ENCODE measurements around the gene OGFOD1. TPM values are rescaled to one million over a fixed set of nuclear protein-coding genes. Genes with fewer than 3 reads are reported as not detected.

The OGFOD1 gene
- total RNA-seq, 1 donor from 2014 or later, result 14.5 TPM

DNA sequence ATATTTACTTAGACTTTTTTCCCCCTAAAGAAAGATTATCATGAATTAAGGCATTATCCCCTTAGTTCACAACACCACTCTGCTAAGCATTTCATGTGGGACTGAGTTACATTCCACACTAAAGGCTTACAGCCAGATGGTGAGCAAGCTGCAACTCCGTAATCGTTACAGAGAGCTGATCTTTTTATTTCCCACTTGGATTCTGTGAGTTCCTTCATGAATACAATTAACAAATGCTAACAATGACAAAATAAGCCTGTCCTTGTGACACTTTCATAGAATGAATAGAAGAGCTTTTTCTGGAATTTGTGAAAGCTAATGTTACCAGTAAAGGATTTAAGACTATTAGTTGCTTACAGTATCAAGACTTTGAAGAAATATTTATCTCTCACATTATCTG, 8.7 kb downstream of the OGFOD1 start:
- no peak for TF ChIP-seq POLR2AphosphoS5 (IDR thresholded peaks at IDR 0.05; ENCODE audit: insufficient read depth in 1 of 2, low read depth in 1 of 2)
- TF ChIP-seq, protein P1, sequence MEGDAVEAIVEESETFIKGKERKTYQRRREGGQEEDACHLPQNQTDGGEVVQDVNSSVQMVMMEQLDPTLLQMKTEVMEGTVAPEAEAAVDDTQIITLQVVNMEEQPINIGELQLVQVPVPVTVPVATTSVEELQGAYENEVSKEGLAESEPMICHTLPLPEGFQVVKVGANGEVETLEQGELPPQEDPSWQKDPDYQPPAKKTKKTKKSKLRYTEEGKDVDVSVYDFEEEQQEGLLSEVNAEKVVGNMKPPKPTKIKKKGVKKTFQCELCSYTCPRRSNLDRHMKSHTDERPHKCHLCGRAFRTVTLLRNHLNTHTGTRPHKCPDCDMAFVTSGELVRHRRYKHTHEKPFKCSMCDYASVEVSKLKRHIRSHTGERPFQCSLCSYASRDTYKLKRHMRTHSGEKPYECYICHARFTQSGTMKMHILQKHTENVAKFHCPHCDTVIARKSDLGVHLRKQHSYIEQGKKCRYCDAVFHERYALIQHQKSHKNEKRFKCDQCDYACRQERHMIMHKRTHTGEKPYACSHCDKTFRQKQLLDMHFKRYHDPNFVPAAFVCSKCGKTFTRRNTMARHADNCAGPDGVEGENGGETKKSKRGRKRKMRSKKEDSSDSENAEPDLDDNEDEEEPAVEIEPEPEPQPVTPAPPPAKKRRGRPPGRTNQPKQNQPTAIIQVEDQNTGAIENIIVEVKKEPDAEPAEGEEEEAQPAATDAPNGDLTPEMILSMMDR (IDR thresholded peaks at IDR 0.05), result no peak
- TF ChIP-seq POLR2A (IDR thresholded peaks at IDR 0.05), result no peak
- Histone ChIP-seq H3K4me1 (no peaks in the 10 kb centered on the region), H3K4me3 (no peak overlapping the region), H3K36me3 (peaks cover 0 to 40% of the 10 kb centered on the region in 2 donors), H3K9me3 (no peaks in the 10 kb centered on the region), H3K27me3 (no peaks in the 10 kb centered on the region), H3K27ac (no peak overlapping the region)
- intact Hi-C loops (cut with DNase I), result no loop called here
- DNase-seq (ENCODE audit: extremely low spot score in 2 of 2), result no peak

DNA sequence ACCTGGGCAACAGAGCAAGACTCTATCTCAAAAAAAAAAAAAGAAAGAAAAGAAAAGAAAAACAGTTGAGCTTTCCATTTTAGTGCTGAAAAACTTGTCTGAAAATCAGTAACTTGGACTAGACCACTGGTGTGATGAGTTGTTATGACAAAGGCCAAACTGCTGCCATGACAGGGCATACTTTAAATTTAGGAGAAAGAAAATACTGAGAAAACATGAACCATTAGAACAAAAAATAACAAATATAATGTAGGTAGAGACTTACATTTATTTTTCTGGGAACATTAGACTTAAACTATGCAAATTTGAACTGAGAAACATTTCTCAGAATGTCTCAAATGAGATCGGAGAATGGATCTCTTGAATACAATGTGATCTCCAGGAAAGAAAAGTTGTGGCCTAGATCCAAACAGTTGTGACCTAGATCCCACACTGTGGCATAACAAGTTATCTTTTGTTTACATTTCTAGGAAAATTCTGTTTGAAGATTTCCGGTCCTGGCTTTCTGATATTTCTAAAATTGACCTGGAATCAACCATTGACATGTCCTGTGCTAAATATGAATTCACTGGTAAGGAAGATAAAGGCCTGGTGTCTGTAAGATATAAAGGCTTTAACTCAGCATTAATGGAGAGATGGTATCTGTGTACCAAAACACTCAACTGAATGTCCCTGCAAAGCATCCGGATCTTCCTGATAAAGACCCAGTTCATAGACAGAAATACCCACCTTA, 10.9 kb downstream of the OGFOD1 start:
- DNase-seq (ENCODE audit: extremely low spot score in 2 of 2), result no peak
- H3K4me3 ChIP-seq, result no peak overlapping the region
- intact Hi-C loops (cut with DNase I), result no loop called here
- H3K4me1 ChIP-seq, result no peaks in the 10 kb centered on the region
- H3K9me3 ChIP-seq, result no peaks in the 10 kb centered on the region
- H3K27ac ChIP-seq, result no peak overlapping the region
- TF ChIP-seq, protein P1 (IDR thresholded peaks at IDR 0.05), result no peak
- TF ChIP-seq POLR2AphosphoS5 (IDR thresholded peaks at IDR 0.05; ENCODE audit: insufficient read depth in 1 of 2, low read depth in 1 of 2) (no peak), POLR2A (IDR thresholded peaks at IDR 0.05) (no peak)
- peaks cover 0 to 44% of the 10 kb centered on the region in 2 donors for H3K36me3 ChIP-seq
- no peaks in the 10 kb centered on the region for H3K27me3 ChIP-seq

DNA sequence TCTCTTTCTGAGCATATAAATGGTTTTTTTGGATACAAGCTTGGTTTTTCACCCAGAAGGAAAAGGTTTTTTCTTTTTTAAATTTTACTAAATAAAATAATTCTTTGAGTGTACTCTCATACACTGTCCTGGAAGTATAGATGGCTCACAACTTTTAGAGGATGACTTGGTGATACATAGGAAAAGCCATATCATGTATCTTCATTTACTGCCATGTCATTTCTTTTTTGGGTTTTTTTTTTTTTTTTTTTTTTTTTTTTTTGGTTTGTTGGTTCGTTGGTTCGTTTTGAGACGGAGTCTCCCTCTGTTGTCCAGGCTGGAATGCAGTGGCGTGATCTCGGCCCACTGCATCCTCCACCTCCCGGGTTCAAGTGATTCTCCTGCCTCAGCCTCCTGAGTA, 11.8 kb downstream of the OGFOD1 start:
- H3K9me3 ChIP-seq, result no peaks in the 10 kb centered on the region
- H3K27ac ChIP-seq, result no peak overlapping the region
- peaks cover 0 to 50% of the 10 kb centered on the region in 2 donors for H3K36me3 ChIP-seq
- no peak for DNase-seq (ENCODE audit: extremely low spot score in 2 of 2)
- no peaks in the 10 kb centered on the region for H3K27me3 ChIP-seq
- TF ChIP-seq, protein P1 (IDR thresholded peaks at IDR 0.05), result no peak
- TF ChIP-seq POLR2A (IDR thresholded peaks at IDR 0.05) (no peak), POLR2AphosphoS5 (IDR thresholded peaks at IDR 0.05; ENCODE audit: insufficient read depth in 1 of 2, low read depth in 1 of 2) (no peak)
- H3K4me3 ChIP-seq, result no peak overlapping the region
- no peaks in the 10 kb centered on the region for H3K4me1 ChIP-seq
- intact Hi-C loops (cut with DNase I), result no loop called here

DNA sequence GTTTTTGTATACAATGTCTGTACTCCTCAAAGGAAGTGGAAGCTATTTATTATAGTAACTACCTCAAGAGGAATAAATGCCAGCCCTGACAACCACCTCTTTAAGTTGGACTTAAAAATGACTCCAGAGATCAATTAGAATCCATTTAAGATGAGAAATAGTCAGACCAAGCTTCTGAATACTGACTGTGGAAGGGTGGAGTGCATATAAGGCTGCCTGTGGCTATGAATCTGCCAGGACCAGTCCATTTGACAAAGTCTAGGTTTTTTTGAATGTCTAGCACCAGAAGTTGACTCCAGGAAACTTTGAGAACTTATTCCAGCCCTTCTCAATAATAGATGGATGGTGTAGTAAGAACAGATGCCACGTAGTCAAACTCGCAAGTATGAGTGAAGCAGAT, 15.0 kb downstream of the OGFOD1 start:
- H3K36me3 ChIP-seq, result peaks cover 0 to 62% of the 10 kb centered on the region in 2 donors
- intact Hi-C loops (cut with DNase I), result no loop called here

DNA sequence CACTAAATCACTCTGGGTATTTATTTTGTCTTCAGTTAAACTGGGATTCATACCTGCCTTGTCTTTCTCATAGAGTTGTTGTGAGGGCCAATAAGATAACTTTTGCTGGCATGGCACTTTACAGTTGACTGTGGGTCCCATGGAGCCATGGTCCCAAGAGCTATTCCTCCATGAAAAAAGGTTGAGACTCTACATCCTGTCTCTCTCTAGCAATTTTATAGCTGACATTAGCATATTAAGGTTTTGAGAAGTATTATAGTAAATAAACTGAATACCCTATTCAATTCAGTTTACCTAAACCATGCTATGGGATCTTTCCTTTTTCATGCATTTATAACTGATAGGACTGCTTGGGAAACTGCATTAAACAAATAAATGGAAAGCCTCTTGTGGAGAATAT, 17.4 kb downstream of the OGFOD1 start:
- H3K27ac ChIP-seq, result no peak overlapping the region
- no peaks in the 10 kb centered on the region for H3K4me1 ChIP-seq
- H3K27me3 ChIP-seq, result no peaks in the 10 kb centered on the region
- no peak overlapping the region for H3K4me3 ChIP-seq
- intact Hi-C loops (cut with DNase I), result no loop called here
- no peak for TF ChIP-seq POLR2A (IDR thresholded peaks at IDR 0.05)
- no peak for TF ChIP-seq POLR2AphosphoS5 (IDR thresholded peaks at IDR 0.05; ENCODE audit: insufficient read depth in 1 of 2, low read depth in 1 of 2)
- TF ChIP-seq, protein P1 (IDR thresholded peaks at IDR 0.05), result no peak
- H3K9me3 ChIP-seq, result no peaks in the 10 kb centered on the region
- DNase-seq (ENCODE audit: extremely low spot score in 2 of 2), result no peak
- peaks cover 0 to 79% of the 10 kb centered on the region in 2 donors for H3K36me3 ChIP-seq

More for the DNA sequence above, 15.0 kb downstream of the OGFOD1 start:
- TF ChIP-seq POLR2A (IDR thresholded peaks at IDR 0.05) (no peak), POLR2AphosphoS5 (IDR thresholded peaks at IDR 0.05; ENCODE audit: insufficient read depth in 1 of 2, low read depth in 1 of 2) (no peak)
- TF ChIP-seq, protein P1 (IDR thresholded peaks at IDR 0.05), result no peak
- Histone ChIP-seq H3K4me3 (no peak overlapping the region), H3K9me3 (no peaks in the 10 kb centered on the region), H3K27me3 (no peaks in the 10 kb centered on the region), H3K4me1 (no peaks in the 10 kb centered on the region), H3K27ac (no peak overlapping the region)
- DNase-seq (ENCODE audit: extremely low spot score in 2 of 2), result no peak

All from vagina (tissue), 2 donors.